Psoas muscle (tissue), 8 donors: ENCODE results near the gene ETS1. TPM values are rescaled to one million over a fixed set of nuclear protein-coding genes. Genes with fewer than 3 reads are reported as not detected.

Experiments used
- ATAC-seq, 4 donors: fragments of 200-7000 bp; cut with Tn5 transposase; one replicate each; pipeline ENCODE4 v1.9.1; 2020; ENCODE audit warnings: moderate library complexity in 3 of 4, mild to moderate bottlenecking in 2 of 4
- DNase-seq, 2 donors: peaks; one replicate each; pipeline ENCODE4 v3.0.0-alpha.2; 2020
- H3K27ac ChIP-seq: fragments of 200-600 bp; one replicate; pipeline ENCODE4 v1.8.0; 2022
- H3K27me3 ChIP-seq, 3 donors: fragments of 200-600 bp in 1 of 3; one replicate each; pipeline versions ENCODE4 v1.6.1 to v1.8.0; 2013 to 2022; ENCODE audit warnings: low read length in 2 of 3, mild to moderate bottlenecking in 2 of 3, moderate library complexity in 1 of 3; ENCODE audit not compliant: insufficient read depth in 3 of 3
- H3K36me3 ChIP-seq, 2 donors: fragments of 200-600 bp in 1 of 2; one replicate each; pipeline versions ENCODE4 v1.6.1 to v1.8.0; 2013 to 2022; ENCODE audit warnings: low read depth in 1 of 2, mild to moderate bottlenecking in 1 of 2, moderate library complexity in 1 of 2; ENCODE audit not compliant: insufficient read depth in 1 of 2
- H3K4me1 ChIP-seq: fragments of 200-600 bp; one replicate; pipeline ENCODE4 v1.8.0; 2022
- H3K4me3 ChIP-seq: fragments of 200-600 bp; one replicate; pipeline ENCODE4 v1.8.0; 2022; ENCODE audit warnings: mild to moderate bottlenecking
- H3K9me3 ChIP-seq: fragments of 200-600 bp; one replicate; pipeline ENCODE4 v1.8.0; 2022
- WGBS, 3 donors: extraction: QIAGEN DNeasy Blood & Tissue Kit; methylation state at CpG; one replicate each; pipeline versions ENCODE4 v1.1.6 to v1.1.7; 2013; 5-methylcytosine and 5-hydroxymethylcytosine counted together
- intact Hi-C, 2 donors: fragments of 100-400 bp; cut with DNase I; formaldehyde crosslinking; loops; one replicate each; pipeline versions ENCODE4 v1.11.0 to v1.14.2; 2022
- polyA plus RNA-seq, 3 donors: library from polyadenylated mRNA; stranded (reverse); fragments of 200-250 nt; gene quantifications; one replicate each; pipeline ENCODE4 v1.2.3, GENCODE V29; 2013
- total RNA-seq, 4 donors: library from RNA; stranded (reverse); fragmentation: NEBNext Ultra II Directional in 2 of 4; extraction: Animal tissue kit (Norgen Biotek cat#: 25700) in 2 of 4; gene quantifications; one replicate each; pipeline versions ENCODE4 v1.2.1 to v1.2.4, GENCODE V29; 2021 to 2023
- TF ChIP-seq, protein P1 (sequence below): fragments of 200-600 bp; IDR thresholded peaks from one replicate; pipeline ENCODE4 v1.8.0; 2022; ENCODE audit warnings: antibody characterized with exemption
- donor health status: healthy with polysubstance abuse.
- donor health status: DM: no; HTN: no; CAD: no; lungs with moderate emphysema.
- donor health status: Bipolar disorder and iron deficiency.
- donor health status: healthy.
- donor health status: DM: yes; HTN: yes; CAD: no.
- donor health status: DM: no; HTN: no; CAD: no.
- donor health status: DM: no; HTN: no; CAD: no.
- donor health status: DM: yes; HTN: yes; CAD: no.

Gene ETS1
- total and polyA plus RNA-seq, 7 donors: 8.5 to 32.4 (median 19.3) TPM

DNA sequence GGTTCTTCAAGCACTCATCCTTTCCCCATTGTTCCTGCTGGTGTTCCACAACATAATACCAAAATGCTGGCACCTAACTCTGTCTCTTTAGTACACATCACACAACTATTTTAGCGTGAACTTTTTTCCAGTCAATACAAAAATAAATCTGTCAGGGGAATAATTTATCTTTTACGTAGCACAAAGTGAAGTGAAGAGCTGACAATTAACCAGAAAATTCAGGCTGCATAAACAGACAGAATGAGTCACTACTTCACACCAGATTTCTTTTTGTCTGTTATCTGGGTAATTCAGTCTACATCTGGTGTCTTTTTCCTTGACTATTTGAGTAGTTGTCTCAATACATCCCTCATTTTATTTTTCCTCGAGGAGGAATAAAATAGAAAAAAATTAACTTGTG, 7.9 kb upstream of the ETS1 start:
- no peak for ATAC-seq
- Histone ChIP-seq H3K36me3 (no peaks in the 10 kb centered on the region), H3K27me3 (peaks cover 0 to 5% (median 2%) of the 10 kb centered on the region in 3 donors), H3K4me3 (no peak overlapping the region), H3K27ac (no peak overlapping the region), H3K4me1 (no peaks in the 10 kb centered on the region), H3K9me3 (no peaks in the 10 kb centered on the region)
- DNase-seq: no peak
- intact Hi-C loops: no loop called here
- TF ChIP-seq, protein P1, sequence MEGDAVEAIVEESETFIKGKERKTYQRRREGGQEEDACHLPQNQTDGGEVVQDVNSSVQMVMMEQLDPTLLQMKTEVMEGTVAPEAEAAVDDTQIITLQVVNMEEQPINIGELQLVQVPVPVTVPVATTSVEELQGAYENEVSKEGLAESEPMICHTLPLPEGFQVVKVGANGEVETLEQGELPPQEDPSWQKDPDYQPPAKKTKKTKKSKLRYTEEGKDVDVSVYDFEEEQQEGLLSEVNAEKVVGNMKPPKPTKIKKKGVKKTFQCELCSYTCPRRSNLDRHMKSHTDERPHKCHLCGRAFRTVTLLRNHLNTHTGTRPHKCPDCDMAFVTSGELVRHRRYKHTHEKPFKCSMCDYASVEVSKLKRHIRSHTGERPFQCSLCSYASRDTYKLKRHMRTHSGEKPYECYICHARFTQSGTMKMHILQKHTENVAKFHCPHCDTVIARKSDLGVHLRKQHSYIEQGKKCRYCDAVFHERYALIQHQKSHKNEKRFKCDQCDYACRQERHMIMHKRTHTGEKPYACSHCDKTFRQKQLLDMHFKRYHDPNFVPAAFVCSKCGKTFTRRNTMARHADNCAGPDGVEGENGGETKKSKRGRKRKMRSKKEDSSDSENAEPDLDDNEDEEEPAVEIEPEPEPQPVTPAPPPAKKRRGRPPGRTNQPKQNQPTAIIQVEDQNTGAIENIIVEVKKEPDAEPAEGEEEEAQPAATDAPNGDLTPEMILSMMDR: no peak
- WGBS, 3 donors: 32 to 57% (median 33%) methylated on average over 3 of the region's 3 CpGs

DNA sequence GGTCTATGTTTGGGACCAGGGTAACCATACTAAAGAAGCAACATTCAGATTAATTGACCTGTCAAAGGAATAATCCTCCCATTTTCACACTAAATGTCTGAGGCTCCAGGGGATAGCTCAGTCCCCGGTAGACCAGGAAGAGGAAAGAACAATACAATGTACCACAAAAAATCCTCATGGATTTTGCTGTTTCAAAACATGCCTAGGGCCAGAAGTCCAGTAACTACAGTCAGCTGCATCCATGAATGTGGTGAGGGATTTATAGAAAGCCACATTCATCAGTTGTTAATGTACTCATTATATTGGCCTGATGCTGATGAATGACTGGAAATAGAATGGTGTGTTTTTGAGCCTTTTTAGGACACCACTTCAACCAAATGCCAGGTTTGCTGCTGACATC, 6.9 kb upstream of the ETS1 start:
- H3K4me3 ChIP-seq: no peak overlapping the region
- H3K27ac ChIP-seq: no peak overlapping the region
- no peaks in the 10 kb centered on the region for H3K4me1 ChIP-seq
- H3K36me3 ChIP-seq: no peaks in the 10 kb centered on the region
- 35 to 46% (median 41%) methylated on average over 1 of the region's 1 CpG for WGBS, 3 donors
- no peak for ATAC-seq
- H3K27me3 ChIP-seq: peaks cover 2 to 7% (median 5%) of the 10 kb centered on the region in 3 donors
- intact Hi-C loops: no loop called here
- TF ChIP-seq, protein P1: no peak
- no peak for DNase-seq
- H3K9me3 ChIP-seq: no peaks in the 10 kb centered on the region

DNA sequence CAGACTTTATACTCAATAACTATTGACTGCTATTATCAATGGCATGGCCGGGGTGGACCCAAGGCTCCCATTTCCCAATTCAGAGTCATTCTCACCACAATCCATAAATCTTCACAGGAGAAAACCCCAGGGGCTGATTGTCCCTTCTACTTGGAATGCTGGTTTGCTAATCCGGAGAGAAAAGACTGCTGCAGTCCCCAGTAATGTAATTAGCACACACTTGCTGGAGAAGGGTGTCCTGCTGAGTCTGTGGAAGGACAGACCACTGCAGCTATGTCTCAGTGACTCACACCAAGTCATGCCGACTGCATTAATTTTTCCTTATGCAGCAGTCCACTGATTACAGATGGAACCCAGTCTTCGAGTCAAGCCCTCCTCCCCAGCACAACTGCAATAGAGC, 5.9 kb upstream of the ETS1 start:
- ATAC-seq: no peak
- Histone ChIP-seq H3K4me1 (no peaks in the 10 kb centered on the region), H3K36me3 (no peaks in the 10 kb centered on the region), H3K4me3 (no peak overlapping the region), H3K27ac (no peak overlapping the region), H3K9me3 (no peaks in the 10 kb centered on the region), H3K27me3 (peaks cover 2 to 7% (median 5%) of the 10 kb centered on the region in 3 donors)
- intact Hi-C loops: no loop called here
- TF ChIP-seq, protein P1: no peak
- WGBS, 3 donors: 50 to 61% (median 51%) methylated on average over 4 of the region's 4 CpGs
- DNase-seq: no peak

DNA sequence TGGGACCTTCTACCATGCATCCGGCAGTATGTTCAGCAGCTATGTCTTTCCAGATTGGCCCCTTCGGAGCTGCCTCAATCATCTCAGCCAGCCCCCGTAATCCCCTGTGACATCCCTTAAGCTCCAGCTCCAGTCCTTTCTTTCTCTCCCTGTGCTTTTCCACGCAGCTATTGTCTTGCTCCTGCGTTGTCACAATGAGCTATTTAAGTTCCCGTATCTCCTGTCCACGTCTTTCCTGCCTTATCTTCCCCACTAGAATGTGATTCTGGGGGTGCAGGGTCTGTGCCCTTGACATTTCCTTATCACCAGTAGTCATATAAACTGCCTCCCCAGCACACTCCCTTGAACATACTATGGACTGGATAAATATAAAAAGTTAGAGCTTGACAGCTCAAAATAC, 5.1 kb upstream of the ETS1 start:
- TF ChIP-seq, protein P1: no peak
- H3K4me1 ChIP-seq: no peaks in the 10 kb centered on the region
- H3K36me3 ChIP-seq: no peaks in the 10 kb centered on the region
- peaks cover 2 to 7% (median 5%) of the 10 kb centered on the region in 3 donors for H3K27me3 ChIP-seq
- no peak overlapping the region for H3K27ac ChIP-seq
- H3K9me3 ChIP-seq: no peaks in the 10 kb centered on the region
- DNase-seq: no peak
- 68 to 73% (median 69%) methylated on average over 7 of the region's 7 CpGs for WGBS, 3 donors
- no peak overlapping the region for H3K4me3 ChIP-seq
- ATAC-seq: no peak
- intact Hi-C loops: no loop called here

DNA sequence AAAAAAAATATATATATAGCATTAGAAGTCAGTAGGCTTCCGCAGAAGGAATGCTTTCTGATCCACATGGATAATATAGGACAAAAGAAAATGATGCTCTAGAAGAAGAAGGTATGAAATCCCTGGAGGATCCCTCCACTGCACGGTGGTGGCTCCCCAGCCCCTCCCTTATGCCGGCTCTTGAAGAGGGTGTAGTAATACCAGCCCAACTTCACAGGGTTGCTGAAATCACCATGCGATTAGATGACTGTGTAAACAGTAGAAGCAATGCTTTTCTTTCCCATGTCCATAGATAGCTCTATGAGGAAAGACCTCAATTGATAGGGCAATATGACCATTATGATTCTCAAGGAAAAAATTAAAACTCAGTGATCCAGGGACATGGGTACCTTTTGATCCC, 3.2 kb upstream of the ETS1 start:
- Histone ChIP-seq H3K4me1 (no peaks in the 10 kb centered on the region), H3K9me3 (no peaks in the 10 kb centered on the region), H3K27ac (no peak overlapping the region), H3K27me3 (peaks cover 2 to 16% (median 5%) of the 10 kb centered on the region in 3 donors), H3K4me3 (no peak overlapping the region), H3K36me3 (no peaks in the 10 kb centered on the region)
- no peak for ATAC-seq
- WGBS, 3 donors: 62 to 67% (median 63%) methylated on average over 4 of the region's 4 CpGs
- DNase-seq: no peak
- intact Hi-C loops: no loop called here
- TF ChIP-seq, protein P1: no peak
